Measurements from ENCODE around the gene NPHP1.
"Not testable (repeated sequence)": the region's sequence is repeated elsewhere in the genome, so short reads cannot be mapped to it uniquely, and the experiment has no call there.

NPHP1 gene
- total RNA-seq: 0.40 to 1.8 (median 0.85) reads per million in 18 experiments

DNA sequence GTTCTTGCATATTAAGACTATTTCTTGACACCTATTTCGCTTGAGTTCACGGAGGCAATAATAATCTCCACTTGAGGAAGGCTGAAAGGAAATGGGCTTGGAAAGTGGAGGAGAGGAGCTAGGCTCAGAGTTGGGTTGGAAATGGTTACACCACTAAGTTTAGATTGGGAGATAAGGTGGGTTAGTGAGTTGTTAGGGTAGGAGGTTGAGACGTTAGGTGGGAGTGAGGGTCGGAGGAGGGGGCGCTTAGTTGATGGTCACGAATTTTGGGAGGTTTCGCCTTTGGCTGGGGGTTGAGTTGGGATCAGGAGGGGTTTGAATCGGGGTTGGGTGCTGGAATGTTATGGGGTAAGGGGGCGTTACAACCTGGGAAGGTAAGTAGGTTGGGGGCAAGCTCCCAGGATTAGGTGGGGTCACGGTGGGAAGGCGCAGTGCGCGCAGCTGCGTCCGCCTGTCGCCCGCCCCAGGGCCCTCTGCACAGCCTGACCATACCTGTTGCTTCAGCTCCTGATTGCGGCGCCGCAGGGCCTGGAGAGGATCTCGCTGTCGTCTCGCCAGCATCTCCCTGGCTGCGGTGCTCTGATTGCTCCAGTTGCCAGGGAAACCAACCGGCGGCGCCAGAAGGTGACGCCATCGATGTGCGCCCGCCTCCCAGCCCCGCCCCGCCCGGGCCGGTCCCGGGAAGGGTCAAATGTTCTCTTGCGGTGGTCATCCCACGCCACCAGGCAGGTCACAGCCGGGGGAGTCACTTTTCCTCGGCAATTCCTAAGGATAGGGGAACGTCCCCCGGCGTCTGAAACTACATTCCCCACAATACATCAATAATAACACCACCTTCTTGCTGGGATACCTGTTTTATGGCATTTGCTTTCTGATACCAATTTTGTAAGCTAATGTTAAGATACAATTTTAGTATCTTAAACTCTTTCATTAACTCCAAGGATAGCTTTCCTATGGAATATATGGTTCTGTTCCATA lies at the start of gene NPHP1:
TSS of gene NPHP1 (minus strand) at position 606 of the 978 bp plus-strand sequence. CDS start at position 561, 45 bp downstream.
- peak; percentile 89 to 92 for DNase-seq

DNA sequence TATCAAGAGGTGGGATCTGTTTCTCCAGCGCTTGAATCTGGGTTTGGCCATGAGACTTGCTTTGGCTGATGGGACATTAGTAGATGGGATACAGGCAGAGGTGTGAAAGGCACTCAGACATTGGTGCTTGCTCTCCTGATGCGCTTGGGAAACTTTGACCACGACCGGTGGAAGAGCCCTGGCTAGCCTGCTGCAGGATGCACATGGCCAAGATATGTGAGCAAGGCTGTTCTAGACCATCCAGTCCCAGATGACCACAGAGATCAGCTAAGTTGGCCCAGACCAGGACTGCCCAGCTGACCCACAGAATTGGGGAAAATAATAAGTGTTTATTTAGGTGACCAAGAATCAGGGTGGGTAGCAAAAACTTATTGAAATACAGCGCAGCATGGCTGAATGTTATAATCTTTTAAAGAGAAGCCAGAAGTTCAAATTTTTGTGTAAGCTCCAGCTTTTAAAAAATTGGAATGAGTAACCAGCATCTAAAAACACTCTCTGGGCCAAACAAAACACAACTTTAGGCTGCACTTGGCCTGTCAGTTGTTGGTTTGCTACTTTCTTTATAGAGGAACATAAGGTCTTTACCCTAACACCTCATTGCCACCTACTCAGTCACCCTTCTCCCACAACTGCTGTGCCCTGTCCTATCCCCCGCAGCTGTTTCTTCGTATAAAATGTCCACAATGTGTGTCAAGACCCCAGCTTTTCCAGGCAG lies 43.4 kb upstream of the NPHP1 start:
- DNase-seq: not testable (repeated sequence)

GRCh38 chr2:110245488-110246435 lies 40.9 kb upstream of the NPHP1 start:
- DNase-seq: not testable (repeated sequence)

GRCh38 chr2:110243283-110243682 lies 38.5 kb upstream of the NPHP1 start:
- DNase-seq: not testable (repeated sequence)

- DNase-seq: not testable (repeated sequence)
These were observed 29.7 kb upstream of the NPHP1 start for GRCh38 chr2:110234514-110234913.

DNA sequence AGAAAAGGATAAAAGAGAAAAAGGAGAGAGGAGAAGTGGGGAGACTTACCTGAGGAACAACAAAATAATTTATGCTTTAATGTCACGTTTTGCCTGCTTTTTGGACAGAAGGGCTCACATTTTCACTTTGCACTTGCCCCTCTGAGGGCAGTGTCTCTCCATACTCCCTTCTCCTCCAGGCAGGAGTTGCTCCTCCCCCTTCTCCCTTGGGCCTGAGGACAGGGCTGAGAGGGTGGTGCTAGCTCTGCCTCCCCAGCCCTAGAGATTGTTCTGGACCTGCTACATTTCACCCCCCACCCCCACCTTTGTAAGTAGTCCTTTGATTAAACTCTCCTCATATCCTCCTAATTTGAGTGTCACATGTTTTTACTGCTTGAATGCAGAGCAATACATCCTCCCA lies 25.1 kb upstream of the NPHP1 start:
- not testable (repeated sequence) for DNase-seq

DNA sequence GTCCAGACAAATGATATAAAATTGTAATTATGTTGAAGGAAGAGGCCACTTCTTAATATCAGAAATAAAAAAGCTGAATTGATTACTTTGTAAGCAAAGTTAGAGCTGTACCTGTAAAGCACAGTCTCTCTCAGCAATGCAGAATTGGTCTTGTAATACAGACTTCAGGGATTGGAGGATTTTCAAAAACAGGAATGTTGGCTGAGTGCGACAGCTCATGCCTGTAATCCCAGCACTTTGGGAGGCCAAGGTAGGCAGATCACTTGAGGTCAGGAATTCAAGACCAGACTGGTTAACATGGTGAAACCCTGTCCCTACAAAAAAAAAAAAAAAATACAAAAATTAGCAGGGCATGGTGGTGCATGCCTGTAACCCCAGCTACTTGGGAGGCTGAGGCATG lies 17.8 kb upstream of the NPHP1 start:
- not testable (repeated sequence) for DNase-seq

- DNase-seq: no peak
These were observed 17.1 kb upstream of the NPHP1 start for GRCh38 chr2:110221938-110222337.

- DNase-seq: no peak
These were observed 15.4 kb upstream of the NPHP1 start for GRCh38 chr2:110220190-110220564.

GRCh38 chr2:110219496-110220189 lies 14.8 kb upstream of the NPHP1 start:
- no peak for DNase-seq

- not testable (repeated sequence) for DNase-seq
These were observed 14.1 kb upstream of the NPHP1 start for GRCh38 chr2:110218889-110219288.

- no peak for DNase-seq
These were observed 12.0 kb upstream of the NPHP1 start for GRCh38 chr2:110216803-110217202.

- DNase-seq: no peak
These were observed 11.4 kb upstream of the NPHP1 start for GRCh38 chr2:110216199-110216598.

DNA sequence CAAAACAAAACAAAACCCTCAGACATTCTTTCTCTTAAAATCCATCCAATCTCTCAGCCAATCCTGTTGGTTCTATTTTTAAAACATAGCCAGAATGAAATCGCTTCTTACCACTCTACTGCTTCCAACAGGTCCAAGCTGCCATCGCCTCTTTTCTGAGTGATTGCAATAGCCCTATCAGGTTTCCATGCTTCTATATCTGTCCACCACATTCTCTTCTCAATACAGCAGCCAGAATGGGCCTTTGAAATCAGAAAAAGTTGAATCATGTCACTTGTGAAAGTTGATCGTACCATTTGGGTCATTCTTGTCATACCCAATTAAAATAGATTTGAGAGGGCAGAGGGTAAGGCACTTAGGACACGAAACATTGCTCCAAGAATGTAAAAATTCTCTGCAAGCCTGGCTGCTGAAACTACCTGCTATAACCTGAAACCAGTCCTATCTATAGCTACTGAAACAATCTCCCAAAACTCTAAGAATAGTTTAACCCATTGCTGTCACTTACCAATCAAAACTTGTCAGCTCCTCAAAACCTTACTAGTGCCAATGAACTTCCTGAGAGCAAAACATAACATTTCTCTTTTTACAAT lies 10.8 kb upstream of the NPHP1 start:
- no peak for DNase-seq

DNA sequence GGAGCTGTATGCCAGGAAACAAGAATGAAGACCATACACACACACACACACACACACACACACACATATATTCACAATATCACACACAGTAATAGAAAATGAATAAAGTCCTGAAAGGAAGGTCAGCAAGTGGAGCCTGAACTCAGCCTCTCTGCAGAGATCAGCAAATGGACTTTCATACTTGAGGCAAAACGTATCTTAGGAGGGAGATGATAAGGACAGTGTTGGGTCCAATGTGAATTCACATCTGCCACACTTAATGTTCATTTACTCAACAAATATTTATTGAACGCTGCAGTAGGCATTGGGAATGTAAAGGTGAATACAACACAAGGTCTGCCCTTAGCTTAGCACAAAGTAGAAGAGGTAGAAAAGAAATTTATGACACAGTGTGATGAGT lies 10.3 kb upstream of the NPHP1 start:
- no peak for DNase-seq

- DNase-seq: not testable (repeated sequence)
These were observed 8.7 kb upstream of the NPHP1 start for GRCh38 chr2:110213522-110213921.

- DNase-seq: peak; percentile 75 to 80
These were observed 7.4 kb upstream of the NPHP1 start, which contains the start of gene MTLN for GRCh38 chr2:110211938-110212858. Gene MTLN (minus strand): TSS chr2:110212547. CDS start chr2:110212525, 22 bp downstream.

GRCh38 chr2:110205660-110206455 lies 1.0 kb upstream of the NPHP1 start:
- no peak for DNase-seq

DNA sequence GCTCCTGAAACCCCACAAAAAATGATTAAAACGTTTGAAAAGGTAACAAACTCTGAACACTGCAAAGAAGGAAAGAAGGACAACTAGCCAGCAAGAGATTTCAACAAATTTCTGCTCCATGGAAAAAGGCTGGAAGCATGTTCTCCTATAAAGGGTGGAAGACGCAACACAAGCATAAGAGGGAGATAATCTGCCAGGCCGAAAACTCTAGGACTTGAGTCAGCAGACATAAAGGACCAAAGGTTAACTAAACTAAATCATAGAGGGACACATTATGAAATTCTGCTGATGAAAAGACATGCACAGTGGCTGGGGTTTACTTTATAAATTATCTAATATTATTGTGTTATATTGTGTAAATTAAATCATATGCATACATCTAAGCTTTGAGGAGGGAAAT lies 6.8 kb downstream of the NPHP1 start:
- DNase-seq: no peak
